SKM-1 treated with dmso at 0.1 percent for 144 hours (cell line): ENCODE measurements around the gene ELK3.

Experiments used
- DNase-seq: peaks from one replicate; lab custom pipeline; 2025; ENCODE audit not compliant: unreplicated experiment; lab: John Stamatoyannopoulos, UW

ELK3 gene

GRCh38 chr12:96256672-96257361 is 62.6 kb downstream of the ELK3 start:
- no peak for DNase-seq

- DNase-seq, result no peak
Measured at GRCh38 chr12:96257550-96258103, 63.5 kb downstream of the ELK3 start.

GRCh38 chr12:96258104-96258961 is 64.2 kb downstream of the ELK3 start:
- DNase-seq, result no peak

- DNase-seq, result no peak
Measured at GRCh38 chr12:96260231-96260630, 66.1 kb downstream of the ELK3 start.

- no peak for DNase-seq
Measured at GRCh38 chr12:96260644-96261043, 66.5 kb downstream of the ELK3 start.

GRCh38 chr12:96261557-96261956 is 67.4 kb downstream of the ELK3 start:
- DNase-seq, result no peak

- DNase-seq, result no peak
Measured at GRCh38 chr12:96263449-96263902, 69.3 kb downstream of the ELK3 start.

GRCh38 chr12:96265400-96265799 is 71.2 kb downstream of the ELK3 start:
- no peak for DNase-seq

GRCh38 chr12:96265836-96266235 is 71.7 kb downstream of the ELK3 start:
- DNase-seq, result no peak

GRCh38 chr12:96266238-96266637 is 72.1 kb downstream of the ELK3 start:
- DNase-seq, result no peak

GRCh38 chr12:96271469-96272199 is 77.5 kb downstream of the ELK3 start:
- DNase-seq, result no peak

- DNase-seq, result no peak
Measured at GRCh38 chr12:96274331-96274730, 80.2 kb downstream of the ELK3 start.

- DNase-seq, result no peak
Measured at GRCh38 chr12:96285158-96285557, 91.0 kb downstream of the ELK3 start.

GRCh38 chr12:96289067-96289466 is 94.9 kb downstream of the ELK3 start:
- no peak for DNase-seq

GRCh38 chr12:96293093-96293492 is 98.9 kb downstream of the ELK3 start:
- no peak for DNase-seq

- no peak for DNase-seq
Measured at GRCh38 chr12:96294831-96295230, 100.7 kb downstream of the ELK3 start.

GRCh38 chr12:96295532-96296160 is 101.5 kb downstream of the ELK3 start:
- DNase-seq, result no peak

GRCh38 chr12:96297504-96297903 is 103.3 kb downstream of the ELK3 start:
- DNase-seq, result no peak

GRCh38 chr12:96300064-96300463 is 105.9 kb downstream of the ELK3 start:
- no peak for DNase-seq

- no peak for DNase-seq
Measured at GRCh38 chr12:96301732-96302131, 107.6 kb downstream of the ELK3 start.
